Uterus (tissue), 2 donors: ENCODE results near the gene FAM53B.
"Not testable (repeated sequence)": the region's sequence is repeated elsewhere in the genome, so short reads cannot be mapped to it uniquely, and the experiment has no call there.

Experiments
- POLR2A ChIP-seq, 2 donors: fragments of 450-650 bp; IDR thresholded peaks; one replicate each; pipeline ENCODE4 v1.6.1; 2016; ENCODE audit warnings: antibody characterized with exemption in 2 of 2, mild to moderate bottlenecking in 1 of 2, moderate library complexity in 1 of 2
- TF ChIP-seq, protein P1 (sequence below), 4 experiments: fragments of 200-600 bp in 2 of 4; fragments of 450-650 bp in 2 of 4; sonication (generic) in 2 of 4; IDR thresholded peaks; one replicate each; pipeline ENCODE4 v1.5.1; 2016 to 2019; ENCODE audit warnings: antibody characterized with exemption in 4 of 4, mild to moderate bottlenecking in 2 of 4, moderate library complexity in 1 of 4

DNA sequence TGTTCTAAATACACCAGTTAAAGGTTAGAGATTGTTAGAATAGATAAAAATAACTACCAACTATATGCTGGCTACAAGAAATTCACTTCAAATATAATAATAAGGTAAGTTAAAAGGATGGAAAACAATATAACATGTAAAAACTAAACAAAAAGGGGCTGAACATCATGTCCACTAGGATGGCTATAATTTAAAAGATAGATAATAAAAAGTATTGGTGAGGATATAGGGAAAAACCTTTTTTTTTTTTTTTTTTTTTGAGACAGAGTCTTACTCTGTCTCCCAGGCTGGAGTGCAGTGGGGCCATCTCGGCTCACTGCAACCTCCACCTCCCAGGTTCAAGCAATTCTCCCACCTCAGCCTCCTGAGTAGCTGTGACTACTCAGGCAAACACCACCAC lies 38.7 kb upstream of the FAM53B start:
- TF ChIP-seq, protein P1, sequence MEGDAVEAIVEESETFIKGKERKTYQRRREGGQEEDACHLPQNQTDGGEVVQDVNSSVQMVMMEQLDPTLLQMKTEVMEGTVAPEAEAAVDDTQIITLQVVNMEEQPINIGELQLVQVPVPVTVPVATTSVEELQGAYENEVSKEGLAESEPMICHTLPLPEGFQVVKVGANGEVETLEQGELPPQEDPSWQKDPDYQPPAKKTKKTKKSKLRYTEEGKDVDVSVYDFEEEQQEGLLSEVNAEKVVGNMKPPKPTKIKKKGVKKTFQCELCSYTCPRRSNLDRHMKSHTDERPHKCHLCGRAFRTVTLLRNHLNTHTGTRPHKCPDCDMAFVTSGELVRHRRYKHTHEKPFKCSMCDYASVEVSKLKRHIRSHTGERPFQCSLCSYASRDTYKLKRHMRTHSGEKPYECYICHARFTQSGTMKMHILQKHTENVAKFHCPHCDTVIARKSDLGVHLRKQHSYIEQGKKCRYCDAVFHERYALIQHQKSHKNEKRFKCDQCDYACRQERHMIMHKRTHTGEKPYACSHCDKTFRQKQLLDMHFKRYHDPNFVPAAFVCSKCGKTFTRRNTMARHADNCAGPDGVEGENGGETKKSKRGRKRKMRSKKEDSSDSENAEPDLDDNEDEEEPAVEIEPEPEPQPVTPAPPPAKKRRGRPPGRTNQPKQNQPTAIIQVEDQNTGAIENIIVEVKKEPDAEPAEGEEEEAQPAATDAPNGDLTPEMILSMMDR (IDR thresholded peaks at IDR 0.05): not testable (repeated sequence)
- TF ChIP-seq POLR2A (IDR thresholded peaks at IDR 0.05): not testable (repeated sequence)
